GM23338 (cell line): Measurements from ENCODE around the gene SEPTIN7.

ENCODE experiments used
- CREB1 ChIP-seq: fragments of 250-450 bp; sonication (Bioruptor Pico); IDR thresholded peaks from 2 replicates; pipeline ENCODE4 v1.5.0; 2020; ENCODE audit warnings: low read depth, mild to moderate bottlenecking, moderate library complexity
- EZH2 ChIP-seq: fragments of 200-600 bp; sonication (generic); IDR thresholded peaks from one replicate; pipeline ENCODE4 v1.8.0; 2017; ENCODE audit warnings: antibody characterized with exemption, mild to moderate bottlenecking, low read depth; ENCODE audit not compliant: unreplicated experiment
- EZH2phosphoT487 ChIP-seq: fragments of 200-600 bp; sonication (generic); IDR thresholded peaks from one replicate; pipeline ENCODE4 v1.8.1; 2018; ENCODE audit warnings: antibody characterized with exemption; ENCODE audit not compliant: unreplicated experiment
- JUNB ChIP-seq: IDR thresholded peaks from one replicate; pipeline ENCODE4 v1.6.1; 2016; ENCODE audit warnings: antibody characterized with exemption; ENCODE audit not compliant: unreplicated experiment
- POLR2AphosphoS5 ChIP-seq: IDR thresholded peaks from 2 replicates; pipeline ENCODE4 v1.6.1; 2016; ENCODE audit warnings: antibody characterized with exemption, low read depth
- ZNF114 ChIP-seq: fragments of 250-450 bp; sonication (Bioruptor Pico); IDR thresholded peaks from 2 replicates; pipeline ENCODE4 v1.5.0; 2020; ENCODE audit warnings: mild to moderate bottlenecking, moderate library complexity
- ZNF331 ChIP-seq: fragments of 250-450 bp; sonication (Bioruptor Pico); IDR thresholded peaks from 2 replicates; pipeline ENCODE4 v1.5.0; 2020; ENCODE audit warnings: low read depth, mild to moderate bottlenecking, moderate library complexity
- TF ChIP-seq, protein P1 (sequence below), 2 experiments: fragments of 200-600 bp in 1 of 2; sonication (generic) in 1 of 2; conservative IDR thresholded peaks; 2 replicates each; pipeline versions ENCODE4 v1.5.1 to v1.6.1; 2016 to 2017; ENCODE audit warnings: antibody characterized with exemption in 2 of 2, low read depth in 2 of 2, mild to moderate bottlenecking in 2 of 2, moderate library complexity in 1 of 2
- TF ChIP-seq, protein P2 (sequence below): IDR thresholded peaks from one replicate; pipeline ENCODE4 v1.6.1; 2018; ENCODE audit warnings: antibody characterized with exemption; ENCODE audit not compliant: unreplicated experiment
- TF ChIP-seq, protein P3 (sequence below): fragments of 250-450 bp; sonication (Bioruptor Pico); IDR thresholded peaks from 2 replicates; pipeline ENCODE4 v1.5.0; 2020; ENCODE audit warnings: mild to moderate bottlenecking, moderate library complexity

DNA sequence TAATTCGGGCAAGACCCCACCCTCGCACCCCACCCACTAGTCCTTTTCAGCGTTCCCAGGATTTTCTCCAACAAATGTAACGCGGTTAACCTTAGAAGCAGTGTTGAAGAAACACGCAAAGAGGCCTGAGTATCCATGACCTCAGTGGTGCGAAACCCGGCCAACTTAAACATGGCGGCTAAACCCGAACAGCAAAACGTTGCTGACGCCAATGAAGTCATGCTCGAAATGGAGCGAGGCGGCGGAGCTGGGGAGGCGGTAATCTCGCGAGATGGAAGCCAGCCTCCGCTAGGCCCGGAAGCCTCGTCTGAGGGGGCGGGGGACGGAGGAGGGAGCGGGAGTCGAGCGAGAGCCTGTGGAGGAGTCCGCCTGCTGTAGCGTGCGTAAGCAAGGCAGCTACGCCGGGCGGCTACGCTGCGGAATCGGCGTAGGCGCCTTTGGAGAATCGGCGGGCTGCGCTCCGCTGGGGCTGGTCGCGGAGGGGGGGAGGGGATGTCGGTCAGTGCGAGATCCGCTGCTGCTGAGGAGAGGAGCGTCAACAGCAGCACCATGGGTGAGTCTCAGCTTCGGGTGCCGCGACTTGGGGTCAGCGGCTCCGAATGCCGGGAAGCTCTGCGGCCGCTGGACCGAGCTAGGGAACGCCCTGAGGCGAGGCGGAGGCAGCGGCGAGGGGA is at the start of gene SEPTIN7:
- TF ChIP-seq, protein P1, sequence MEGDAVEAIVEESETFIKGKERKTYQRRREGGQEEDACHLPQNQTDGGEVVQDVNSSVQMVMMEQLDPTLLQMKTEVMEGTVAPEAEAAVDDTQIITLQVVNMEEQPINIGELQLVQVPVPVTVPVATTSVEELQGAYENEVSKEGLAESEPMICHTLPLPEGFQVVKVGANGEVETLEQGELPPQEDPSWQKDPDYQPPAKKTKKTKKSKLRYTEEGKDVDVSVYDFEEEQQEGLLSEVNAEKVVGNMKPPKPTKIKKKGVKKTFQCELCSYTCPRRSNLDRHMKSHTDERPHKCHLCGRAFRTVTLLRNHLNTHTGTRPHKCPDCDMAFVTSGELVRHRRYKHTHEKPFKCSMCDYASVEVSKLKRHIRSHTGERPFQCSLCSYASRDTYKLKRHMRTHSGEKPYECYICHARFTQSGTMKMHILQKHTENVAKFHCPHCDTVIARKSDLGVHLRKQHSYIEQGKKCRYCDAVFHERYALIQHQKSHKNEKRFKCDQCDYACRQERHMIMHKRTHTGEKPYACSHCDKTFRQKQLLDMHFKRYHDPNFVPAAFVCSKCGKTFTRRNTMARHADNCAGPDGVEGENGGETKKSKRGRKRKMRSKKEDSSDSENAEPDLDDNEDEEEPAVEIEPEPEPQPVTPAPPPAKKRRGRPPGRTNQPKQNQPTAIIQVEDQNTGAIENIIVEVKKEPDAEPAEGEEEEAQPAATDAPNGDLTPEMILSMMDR (conservative IDR thresholded peaks at IDR 0.05; ENCODE audit: low read depth in 2 of 2), result no peak
- TF ChIP-seq, protein P2, sequence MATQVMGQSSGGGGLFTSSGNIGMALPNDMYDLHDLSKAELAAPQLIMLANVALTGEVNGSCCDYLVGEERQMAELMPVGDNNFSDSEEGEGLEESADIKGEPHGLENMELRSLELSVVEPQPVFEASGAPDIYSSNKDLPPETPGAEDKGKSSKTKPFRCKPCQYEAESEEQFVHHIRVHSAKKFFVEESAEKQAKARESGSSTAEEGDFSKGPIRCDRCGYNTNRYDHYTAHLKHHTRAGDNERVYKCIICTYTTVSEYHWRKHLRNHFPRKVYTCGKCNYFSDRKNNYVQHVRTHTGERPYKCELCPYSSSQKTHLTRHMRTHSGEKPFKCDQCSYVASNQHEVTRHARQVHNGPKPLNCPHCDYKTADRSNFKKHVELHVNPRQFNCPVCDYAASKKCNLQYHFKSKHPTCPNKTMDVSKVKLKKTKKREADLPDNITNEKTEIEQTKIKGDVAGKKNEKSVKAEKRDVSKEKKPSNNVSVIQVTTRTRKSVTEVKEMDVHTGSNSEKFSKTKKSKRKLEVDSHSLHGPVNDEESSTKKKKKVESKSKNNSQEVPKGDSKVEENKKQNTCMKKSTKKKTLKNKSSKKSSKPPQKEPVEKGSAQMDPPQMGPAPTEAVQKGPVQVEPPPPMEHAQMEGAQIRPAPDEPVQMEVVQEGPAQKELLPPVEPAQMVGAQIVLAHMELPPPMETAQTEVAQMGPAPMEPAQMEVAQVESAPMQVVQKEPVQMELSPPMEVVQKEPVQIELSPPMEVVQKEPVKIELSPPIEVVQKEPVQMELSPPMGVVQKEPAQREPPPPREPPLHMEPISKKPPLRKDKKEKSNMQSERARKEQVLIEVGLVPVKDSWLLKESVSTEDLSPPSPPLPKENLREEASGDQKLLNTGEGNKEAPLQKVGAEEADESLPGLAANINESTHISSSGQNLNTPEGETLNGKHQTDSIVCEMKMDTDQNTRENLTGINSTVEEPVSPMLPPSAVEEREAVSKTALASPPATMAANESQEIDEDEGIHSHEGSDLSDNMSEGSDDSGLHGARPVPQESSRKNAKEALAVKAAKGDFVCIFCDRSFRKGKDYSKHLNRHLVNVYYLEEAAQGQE, result no peak
- TF ChIP-seq EZH2, result no peak
- TF ChIP-seq CREB1, result peak; percentile 56
- TF ChIP-seq EZH2phosphoT487, result no peak
- no peak for TF ChIP-seq ZNF114 (CRISPR knock-in tag)
- TF ChIP-seq, protein P3, sequence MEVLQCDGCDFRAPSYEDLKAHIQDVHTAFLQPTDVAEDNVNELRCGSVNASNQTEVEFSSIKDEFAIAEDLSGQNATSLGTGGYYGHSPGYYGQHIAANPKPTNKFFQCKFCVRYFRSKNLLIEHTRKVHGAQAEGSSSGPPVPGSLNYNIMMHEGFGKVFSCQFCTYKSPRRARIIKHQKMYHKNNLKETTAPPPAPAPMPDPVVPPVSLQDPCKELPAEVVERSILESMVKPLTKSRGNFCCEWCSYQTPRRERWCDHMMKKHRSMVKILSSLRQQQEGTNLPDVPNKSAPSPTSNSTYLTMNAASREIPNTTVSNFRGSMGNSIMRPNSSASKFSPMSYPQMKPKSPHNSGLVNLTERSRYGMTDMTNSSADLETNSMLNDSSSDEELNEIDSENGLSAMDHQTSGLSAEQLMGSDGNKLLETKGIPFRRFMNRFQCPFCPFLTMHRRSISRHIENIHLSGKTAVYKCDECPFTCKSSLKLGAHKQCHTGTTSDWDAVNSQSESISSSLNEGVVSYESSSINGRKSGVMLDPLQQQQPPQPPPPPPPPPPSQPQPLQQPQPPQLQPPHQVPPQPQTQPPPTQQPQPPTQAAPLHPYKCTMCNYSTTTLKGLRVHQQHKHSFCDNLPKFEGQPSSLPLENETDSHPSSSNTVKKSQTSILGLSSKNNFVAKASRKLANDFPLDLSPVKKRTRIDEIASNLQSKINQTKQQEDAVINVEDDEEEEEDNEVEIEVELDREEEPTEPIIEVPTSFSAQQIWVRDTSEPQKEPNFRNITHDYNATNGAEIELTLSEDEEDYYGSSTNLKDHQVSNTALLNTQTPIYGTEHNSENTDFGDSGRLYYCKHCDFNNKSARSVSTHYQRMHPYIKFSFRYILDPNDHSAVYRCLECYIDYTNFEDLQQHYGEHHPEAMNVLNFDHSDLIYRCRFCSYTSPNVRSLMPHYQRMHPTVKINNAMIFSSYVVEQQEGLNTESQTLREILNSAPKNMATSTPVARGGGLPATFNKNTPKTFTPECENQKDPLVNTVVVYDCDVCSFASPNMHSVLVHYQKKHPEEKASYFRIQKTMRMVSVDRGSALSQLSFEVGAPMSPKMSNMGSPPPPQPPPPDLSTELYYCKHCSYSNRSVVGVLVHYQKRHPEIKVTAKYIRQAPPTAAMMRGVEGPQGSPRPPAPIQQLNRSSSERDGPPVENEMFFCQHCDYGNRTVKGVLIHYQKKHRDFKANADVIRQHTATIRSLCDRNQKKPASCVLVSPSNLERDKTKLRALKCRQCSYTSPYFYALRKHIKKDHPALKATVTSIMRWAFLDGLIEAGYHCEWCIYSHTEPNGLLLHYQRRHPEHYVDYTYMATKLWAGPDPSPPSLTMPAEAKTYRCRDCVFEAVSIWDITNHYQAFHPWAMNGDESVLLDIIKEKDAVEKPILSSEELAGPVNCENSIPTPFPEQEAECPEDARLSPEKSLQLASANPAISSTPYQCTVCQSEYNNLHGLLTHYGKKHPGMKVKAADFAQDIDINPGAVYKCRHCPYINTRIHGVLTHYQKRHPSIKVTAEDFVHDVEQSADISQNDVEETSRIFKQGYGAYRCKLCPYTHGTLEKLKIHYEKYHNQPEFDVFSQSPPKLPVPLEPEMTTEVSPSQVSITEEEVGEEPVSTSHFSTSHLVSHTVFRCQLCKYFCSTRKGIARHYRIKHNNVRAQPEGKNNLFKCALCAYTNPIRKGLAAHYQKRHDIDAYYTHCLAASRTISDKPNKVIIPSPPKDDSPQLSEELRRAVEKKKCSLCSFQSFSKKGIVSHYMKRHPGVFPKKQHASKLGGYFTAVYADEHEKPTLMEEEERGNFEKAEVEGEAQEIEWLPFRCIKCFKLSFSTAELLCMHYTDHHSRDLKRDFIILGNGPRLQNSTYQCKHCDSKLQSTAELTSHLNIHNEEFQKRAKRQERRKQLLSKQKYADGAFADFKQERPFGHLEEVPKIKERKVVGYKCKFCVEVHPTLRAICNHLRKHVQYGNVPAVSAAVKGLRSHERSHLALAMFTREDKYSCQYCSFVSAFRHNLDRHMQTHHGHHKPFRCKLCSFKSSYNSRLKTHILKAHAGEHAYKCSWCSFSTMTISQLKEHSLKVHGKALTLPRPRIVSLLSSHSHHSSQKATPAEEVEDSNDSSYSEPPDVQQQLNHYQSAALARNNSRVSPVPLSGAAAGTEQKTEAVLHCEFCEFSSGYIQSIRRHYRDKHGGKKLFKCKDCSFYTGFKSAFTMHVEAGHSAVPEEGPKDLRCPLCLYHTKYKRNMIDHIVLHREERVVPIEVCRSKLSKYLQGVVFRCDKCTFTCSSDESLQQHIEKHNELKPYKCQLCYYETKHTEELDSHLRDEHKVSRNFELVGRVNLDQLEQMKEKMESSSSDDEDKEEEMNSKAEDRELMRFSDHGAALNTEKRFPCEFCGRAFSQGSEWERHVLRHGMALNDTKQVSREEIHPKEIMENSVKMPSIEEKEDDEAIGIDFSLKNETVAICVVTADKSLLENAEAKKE, result no peak
- no peak for TF ChIP-seq JUNB
- peak; percentile 84 for TF ChIP-seq POLR2AphosphoS5
- no peak for TF ChIP-seq ZNF331 (CRISPR knock-in tag)
